Nephron progenitor cell (in vitro differentiated cells): ENCODE measurements around the gene CFAP54.

Experiments
- DNase-seq: peaks from one replicate; pipeline ENCODE4 v3.0.0; 2021
- H3K27ac Mint-ChIP-seq: 2 replicates; pipeline ENCODE4 v1.8.0; 2021; ENCODE audit warnings: mild to moderate bottlenecking, moderate library complexity, mixed read lengths
- H3K27me3 Mint-ChIP-seq: 2 replicates; pipeline ENCODE4 v1.8.0; 2021; ENCODE audit warnings: mild to moderate bottlenecking, low read depth, mixed read lengths; ENCODE audit not compliant: poor library complexity
- H3K36me3 Mint-ChIP-seq: 2 replicates; pipeline ENCODE4 v1.8.0; 2021; ENCODE audit warnings: low read depth, mixed read lengths
- H3K4me1 Mint-ChIP-seq: 2 replicates; pipeline ENCODE4 v1.8.0; 2021; ENCODE audit warnings: mixed read lengths
- H3K4me3 Mint-ChIP-seq: 2 replicates; pipeline ENCODE4 v1.8.0; 2021; ENCODE audit warnings: mild to moderate bottlenecking, moderate library complexity, mixed read lengths
- H3K9me3 Mint-ChIP-seq: 2 replicates; pipeline ENCODE4 v1.8.0; 2021; ENCODE audit warnings: mild to moderate bottlenecking, moderate library complexity, mixed read lengths
- CTCF ChIP-seq: fragments of 200-600 bp; sonication (generic); IDR thresholded peaks from 2 replicates; pipeline ENCODE4 v1.5.0; 2021; ENCODE audit warnings: antibody characterized with exemption

The CFAP54 gene

GRCh38 chr12:96495155-96495554, 5.8 kb downstream of the CFAP54 start:
- H3K4me1 Mint-ChIP-seq, result peaks cover 7% of the 10 kb centered on the region
- H3K4me3 Mint-ChIP-seq, result no peak overlapping the region
- peaks cover 11% of the 10 kb centered on the region for H3K27me3 Mint-ChIP-seq
- H3K27ac Mint-ChIP-seq, result no peak overlapping the region
- H3K36me3 Mint-ChIP-seq, result no peaks in the 10 kb centered on the region
- H3K9me3 Mint-ChIP-seq, result no peaks in the 10 kb centered on the region
- no peak for DNase-seq
- TF ChIP-seq CTCF, result no peak

GRCh38 chr12:96495841-96496545, 6.6 kb downstream of the CFAP54 start:
- Mint-ChIP-seq H3K9me3 (no peaks in the 10 kb centered on the region), H3K27ac (no peak overlapping the region), H3K36me3 (no peaks in the 10 kb centered on the region), H3K27me3 (peaks cover 11% of the 10 kb centered on the region), H3K4me3 (no peak overlapping the region), H3K4me1 (peaks cover 3% of the 10 kb centered on the region)
- no peak for DNase-seq
- no peak for TF ChIP-seq CTCF

- no peak for TF ChIP-seq CTCF
- H3K4me1 Mint-ChIP-seq, result no peaks in the 10 kb centered on the region
These were observed 7.6 kb downstream of the CFAP54 start for GRCh38 chr12:96496944-96497343.

GRCh38 chr12:96497855-96498254, 8.5 kb downstream of the CFAP54 start:
- H3K4me3 Mint-ChIP-seq, result no peak overlapping the region
- H3K36me3 Mint-ChIP-seq, result no peaks in the 10 kb centered on the region
- no peaks in the 10 kb centered on the region for H3K9me3 Mint-ChIP-seq
- no peaks in the 10 kb centered on the region for H3K27me3 Mint-ChIP-seq
- TF ChIP-seq CTCF, result no peak
- no peak overlapping the region for H3K27ac Mint-ChIP-seq
- DNase-seq, result no peak
- H3K4me1 Mint-ChIP-seq, result no peaks in the 10 kb centered on the region

More at GRCh38 chr12:96496944-96497343, 7.6 kb downstream of the CFAP54 start:
- no peak for DNase-seq
- Mint-ChIP-seq H3K4me3 (no peak overlapping the region), H3K36me3 (no peaks in the 10 kb centered on the region), H3K27ac (no peak overlapping the region), H3K9me3 (no peaks in the 10 kb centered on the region), H3K27me3 (peaks cover 7% of the 10 kb centered on the region)

GRCh38 chr12:96500693-96501092, 11.3 kb downstream of the CFAP54 start:
- no peak overlapping the region for H3K4me3 Mint-ChIP-seq
- no peak overlapping the region for H3K27ac Mint-ChIP-seq
- TF ChIP-seq CTCF, result no peak
- peaks cover 11% of the 10 kb centered on the region for H3K27me3 Mint-ChIP-seq
- no peaks in the 10 kb centered on the region for H3K4me1 Mint-ChIP-seq
- no peaks in the 10 kb centered on the region for H3K36me3 Mint-ChIP-seq
- no peak for DNase-seq
- H3K9me3 Mint-ChIP-seq, result no peaks in the 10 kb centered on the region

GRCh38 chr12:96501133-96501761, 11.9 kb downstream of the CFAP54 start:
- no peak overlapping the region for H3K4me3 Mint-ChIP-seq
- H3K4me1 Mint-ChIP-seq, result no peaks in the 10 kb centered on the region
- H3K9me3 Mint-ChIP-seq, result no peaks in the 10 kb centered on the region
- H3K36me3 Mint-ChIP-seq, result no peaks in the 10 kb centered on the region
- DNase-seq, result no peak
- peaks cover 13% of the 10 kb centered on the region for H3K27me3 Mint-ChIP-seq
- no peak for TF ChIP-seq CTCF
- no peak overlapping the region for H3K27ac Mint-ChIP-seq
